Measurements from ENCODE around the gene MPL.
"Not testable (repeated sequence)": the region's sequence is repeated elsewhere in the genome, so short reads cannot be mapped to it uniquely, and the experiment has no call there.

Gene MPL

GRCh38 chr1:43358121-43358745 lies 20.6 kb downstream of the MPL start:
- DNase-seq = no peak

DNA sequence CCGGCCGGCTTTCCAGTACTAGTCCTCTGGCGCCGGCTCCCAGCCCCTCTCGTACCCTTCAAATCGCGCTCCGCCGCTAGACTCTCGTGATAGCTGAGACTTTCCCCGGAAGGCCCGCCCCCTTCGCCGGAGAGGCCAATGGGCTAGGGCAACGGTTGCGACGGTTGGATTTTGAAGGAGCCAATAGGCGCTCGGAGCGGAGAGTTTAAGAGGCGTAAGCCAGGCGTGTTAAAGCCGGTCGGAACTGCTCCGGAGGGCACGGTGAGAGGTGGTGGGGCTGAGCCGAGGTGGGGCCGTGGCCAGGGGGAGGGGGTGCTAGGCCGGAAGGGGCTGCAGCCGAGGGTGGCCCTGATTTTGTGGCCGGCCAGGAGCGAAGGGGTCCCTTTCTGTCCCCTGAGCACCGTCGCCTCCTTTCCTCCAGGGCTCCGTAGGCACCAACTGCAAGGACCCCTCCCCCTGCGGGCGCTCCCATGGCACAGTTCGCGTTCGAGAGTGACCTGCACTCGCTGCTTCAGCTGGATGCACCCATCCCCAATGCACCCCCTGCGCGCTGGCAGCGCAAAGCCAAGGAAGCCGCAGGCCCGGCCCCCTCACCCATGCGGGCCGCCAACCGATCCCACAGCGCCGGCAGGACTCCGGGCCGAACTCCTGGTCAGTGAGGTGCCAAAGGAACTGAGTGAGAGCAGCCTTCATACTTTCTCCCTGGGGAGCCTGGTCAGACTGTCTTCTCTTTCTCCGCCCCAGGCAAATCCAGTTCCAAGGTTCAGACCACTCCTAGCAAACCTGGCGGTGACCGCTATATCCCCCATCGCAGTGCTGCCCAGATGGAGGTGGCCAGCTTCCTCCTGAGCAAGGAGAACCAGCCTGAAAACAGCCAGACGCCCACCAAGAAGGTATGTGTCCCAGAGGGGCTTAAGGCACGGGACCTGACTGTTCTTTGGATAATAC lies 21.4 kb downstream of the MPL start, which contains the start of gene CDC20:
Gene CDC20 (plus strand): TSS at position 236 of the 948 bp plus-strand sequence. CDS start 235 bp downstream, at position 471.
- peak; percentile 96 to 98 for DNase-seq

DNA sequence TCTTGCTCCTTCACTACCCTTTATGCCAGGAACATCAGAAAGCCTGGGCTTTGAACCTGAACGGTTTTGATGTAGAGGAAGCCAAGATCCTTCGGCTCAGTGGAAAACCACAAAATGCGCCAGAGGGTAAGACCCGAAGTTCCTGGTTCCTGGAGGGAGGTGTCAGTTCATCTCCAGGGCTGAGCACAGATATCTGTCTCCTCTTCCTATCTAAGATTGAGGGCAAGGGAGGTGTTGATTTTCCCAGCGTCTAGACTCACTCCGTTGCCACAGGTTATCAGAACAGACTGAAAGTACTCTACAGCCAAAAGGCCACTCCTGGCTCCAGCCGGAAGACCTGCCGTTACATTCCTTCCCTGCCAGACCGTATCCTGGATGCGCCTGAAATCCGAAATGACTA lies 22.1 kb downstream of the MPL start:
- DNase-seq = no peak

DNA sequence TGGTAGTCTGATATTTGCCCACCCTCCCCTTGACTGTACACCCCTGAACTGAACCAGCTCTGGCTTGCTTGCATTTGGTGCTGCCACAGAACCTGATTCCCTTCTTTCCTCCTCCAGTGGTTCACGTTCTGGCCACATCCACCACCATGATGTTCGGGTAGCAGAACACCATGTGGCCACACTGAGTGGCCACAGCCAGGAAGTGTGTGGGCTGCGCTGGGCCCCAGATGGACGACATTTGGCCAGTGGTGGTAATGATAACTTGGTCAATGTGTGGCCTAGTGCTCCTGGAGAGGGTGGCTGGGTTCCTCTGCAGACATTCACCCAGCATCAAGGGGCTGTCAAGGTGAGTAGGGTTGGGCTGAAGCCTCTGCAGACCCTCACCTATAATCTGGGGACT lies 23.0 kb downstream of the MPL start:
- DNase-seq = no peak

DNA sequence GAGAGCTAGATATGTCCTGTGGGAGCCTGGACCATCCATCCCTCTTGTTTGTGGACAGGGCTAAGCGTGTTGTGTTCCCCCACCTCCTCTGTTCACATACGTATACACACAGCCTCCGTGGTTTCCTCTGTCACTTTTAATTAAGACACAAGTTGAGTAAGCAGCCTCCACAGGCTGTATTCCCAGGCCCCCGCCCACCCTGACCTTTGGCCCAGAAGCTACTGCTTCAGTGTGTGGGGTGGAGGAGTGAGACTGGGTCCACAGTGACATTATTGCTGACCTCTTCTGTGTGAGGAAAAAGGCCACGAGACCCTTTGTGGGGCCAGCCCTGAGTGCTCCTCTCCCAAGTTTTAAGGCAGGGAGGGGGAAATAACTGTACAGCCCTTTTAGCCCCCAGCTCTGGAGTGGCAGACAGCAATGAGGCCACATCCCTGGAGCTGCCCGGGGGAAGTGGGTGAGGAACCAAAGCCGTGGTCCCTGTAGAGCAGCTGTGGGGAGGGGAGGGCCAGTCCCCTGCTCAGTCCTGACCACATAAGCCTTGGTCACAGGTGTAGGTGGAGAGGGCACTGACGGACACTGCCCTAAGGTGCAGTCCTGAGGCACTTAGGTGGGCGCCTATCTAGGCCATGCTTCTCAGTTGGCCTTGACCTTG lies 25.8 kb downstream of the MPL start:
- DNase-seq = no peak

GRCh38 chr1:43363935-43364525 lies 26.4 kb downstream of the MPL start:
- DNase-seq = no peak

GRCh38 chr1:43365678-43366077 lies 28.1 kb downstream of the MPL start:
- DNase-seq = no peak

- peak in 1 of 2 experiments; percentile 16 for DNase-seq
Observed at GRCh38 chr1:43366179-43366578, 28.6 kb downstream of the MPL start.

GRCh38 chr1:43366601-43367025 lies 29.0 kb downstream of the MPL start:
- DNase-seq = no peak

DNA sequence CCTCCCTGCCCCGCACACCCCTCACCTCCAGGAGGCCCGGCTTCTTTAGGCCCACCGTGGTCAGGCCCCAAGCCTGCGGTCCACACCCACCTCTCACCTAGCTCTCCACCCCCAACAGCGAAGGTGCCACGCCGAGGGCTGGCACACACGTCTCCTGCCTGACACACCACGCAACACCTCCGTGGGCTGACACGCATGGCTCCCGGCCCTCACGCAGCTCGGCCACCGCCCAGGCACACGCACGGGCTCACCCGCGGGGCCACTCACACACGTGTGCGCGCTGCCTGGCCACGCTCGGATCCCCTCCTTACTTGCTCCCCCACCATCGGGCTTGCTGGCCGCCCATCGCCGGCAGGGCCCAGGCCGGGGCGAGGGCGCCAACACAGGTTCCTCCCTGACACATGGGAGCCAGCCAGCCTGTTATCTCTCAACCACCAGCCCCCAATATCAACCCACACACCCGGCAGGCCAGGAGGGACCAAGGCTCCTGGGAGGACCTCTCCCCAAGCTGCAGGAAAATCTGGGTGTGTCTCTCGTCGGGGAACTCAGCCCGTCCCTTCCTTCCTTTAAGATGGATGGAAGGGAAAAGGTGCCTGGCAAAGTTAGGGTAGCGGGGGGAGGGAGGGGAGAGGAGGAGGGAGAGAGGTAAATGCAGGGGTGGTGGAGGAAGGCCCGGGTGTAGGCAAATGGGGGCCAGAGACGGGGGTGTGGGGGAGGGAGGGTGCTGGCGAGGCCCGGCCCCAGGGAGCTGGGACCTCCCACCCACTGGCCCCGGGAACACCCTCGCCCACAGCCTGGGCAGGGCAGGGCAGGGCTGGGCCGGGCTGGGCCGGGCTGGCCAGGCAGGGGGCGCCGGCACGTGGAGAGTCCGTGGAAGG lies 29.6 kb downstream of the MPL start:
- peak; percentile 42 to 61 for DNase-seq

DNA sequence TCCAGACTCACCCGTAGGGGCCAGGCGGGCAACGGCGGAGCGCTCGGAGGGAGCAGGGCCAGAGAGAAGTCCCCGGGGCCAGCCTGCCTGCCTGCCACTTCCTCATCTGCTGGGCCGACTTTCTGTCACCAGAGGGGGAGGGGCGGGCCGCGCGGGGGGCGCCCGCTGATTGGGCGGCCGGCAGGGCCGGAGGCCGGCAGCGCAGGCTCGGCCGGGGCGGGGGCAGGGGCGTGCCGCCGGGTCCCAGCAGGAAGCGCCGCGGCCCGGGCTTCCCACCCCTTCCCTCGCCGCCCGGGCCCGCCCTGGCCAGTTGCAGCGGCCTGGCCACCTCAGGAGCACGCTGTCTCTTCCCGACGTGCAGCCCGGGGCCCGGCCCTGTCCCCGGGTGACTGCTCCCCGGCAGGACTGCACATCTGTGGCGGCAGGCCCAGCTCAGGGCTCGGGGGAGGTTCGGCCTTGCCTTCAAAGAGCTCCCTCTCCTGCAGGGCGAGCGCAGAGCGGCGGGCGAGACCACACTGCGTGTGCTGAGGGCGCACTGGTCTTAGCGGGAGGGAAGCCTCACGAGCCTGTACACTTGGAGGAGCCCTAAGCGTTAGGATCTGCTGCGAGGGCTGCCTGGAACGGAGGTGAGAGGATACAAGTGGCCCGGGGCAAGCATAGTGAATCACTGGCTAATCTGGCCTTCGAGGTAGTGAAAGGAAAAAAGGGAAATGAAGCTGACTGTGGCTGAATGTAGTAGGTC lies 30.5 kb downstream of the MPL start, which contains the start of gene ELOVL1:
Gene ELOVL1 (minus strand): TSS at position 108 of the 742 bp plus-strand sequence. CDS start 2,402 bp downstream, outside the sequence.
- peak; percentile 76 to 94 for DNase-seq

DNA sequence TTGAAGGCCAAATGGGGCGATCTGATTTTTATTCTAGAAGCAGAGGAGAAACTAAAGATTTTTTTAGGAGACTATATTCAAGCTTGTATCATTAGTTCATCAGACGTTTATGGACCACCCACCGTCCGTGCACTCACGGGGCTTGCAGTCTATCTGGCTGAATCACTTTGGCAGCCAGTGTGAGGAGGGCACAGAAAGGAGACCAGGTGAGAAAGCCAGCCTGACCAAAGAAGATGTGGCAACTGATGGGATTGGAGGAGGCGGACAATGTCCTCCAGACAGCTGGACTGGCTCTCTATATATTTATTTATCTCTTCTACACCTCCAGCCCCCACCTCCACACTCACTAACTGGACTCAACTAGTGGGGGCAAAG lies 31.0 kb downstream of the MPL start:
- DNase-seq = no peak

DNA sequence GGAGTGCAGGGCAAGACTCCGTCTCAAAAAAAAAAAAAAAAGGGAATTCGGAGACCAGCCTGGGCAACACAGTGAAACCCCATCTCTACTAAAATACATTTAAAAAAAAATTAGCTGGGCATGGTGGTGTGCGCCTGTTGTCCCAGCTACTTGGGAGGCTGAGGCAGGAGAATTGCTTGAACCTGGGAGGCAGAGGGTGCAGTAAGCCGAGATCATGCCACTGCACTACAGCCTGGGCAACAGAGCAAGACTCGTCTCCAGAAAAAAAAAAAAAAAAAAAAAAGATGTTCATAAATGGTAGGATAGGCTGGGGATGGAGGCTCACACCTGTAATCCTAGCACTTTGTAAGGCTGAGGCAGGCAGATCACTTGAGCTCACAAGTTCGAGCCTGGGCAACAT lies 32.2 kb downstream of the MPL start:
- not testable (repeated sequence) for DNase-seq

- no peak for DNase-seq
Observed at GRCh38 chr1:43370564-43370963, 32.9 kb downstream of the MPL start.

DNA sequence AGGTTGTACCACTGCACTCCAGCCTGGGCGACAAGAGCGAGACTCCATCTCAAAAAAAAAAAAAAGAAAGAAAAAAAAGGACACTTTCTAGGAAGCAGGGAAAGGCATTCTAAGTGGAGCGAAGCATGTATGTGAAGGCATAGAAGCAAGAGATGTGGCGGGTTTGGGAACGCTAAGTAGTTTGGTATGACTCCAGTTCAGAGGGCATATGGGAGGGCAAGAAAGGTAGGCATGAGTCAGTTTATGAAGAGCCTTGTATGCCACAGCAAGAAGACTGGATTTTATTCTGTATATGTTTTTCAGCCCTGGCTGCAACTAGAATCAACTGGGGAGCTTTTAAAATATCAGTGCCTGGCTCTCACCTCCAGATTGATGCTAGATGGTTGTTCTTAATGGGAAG lies 34.6 kb downstream of the MPL start:
- no peak for DNase-seq

GRCh38 chr1:43373066-43373940 lies 35.7 kb downstream of the MPL start:
- no peak for DNase-seq

GRCh38 chr1:43376723-43377235 lies 39.2 kb downstream of the MPL start:
- no peak for DNase-seq

GRCh38 chr1:43377831-43378230 lies 40.2 kb downstream of the MPL start:
- no peak for DNase-seq

DNA sequence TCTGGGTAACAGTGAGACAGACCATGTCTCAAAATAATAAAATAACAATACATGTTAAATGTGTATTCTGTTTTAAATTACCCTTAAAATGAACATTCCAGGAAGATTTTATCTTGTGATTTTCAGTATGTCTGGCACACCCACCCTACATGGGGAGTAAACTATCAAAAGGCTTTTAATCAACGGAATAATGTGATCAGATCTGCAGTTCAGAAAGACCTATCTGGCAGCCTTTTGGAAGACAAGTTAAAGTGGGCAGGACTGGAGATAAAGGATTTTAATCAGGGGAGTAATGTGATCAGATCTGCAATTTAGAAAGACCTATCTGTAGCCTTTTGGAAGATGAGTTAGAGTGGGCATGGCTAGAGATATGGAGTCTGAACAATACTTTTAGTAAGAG lies 41.9 kb downstream of the MPL start:
- DNase-seq = no peak

DNA sequence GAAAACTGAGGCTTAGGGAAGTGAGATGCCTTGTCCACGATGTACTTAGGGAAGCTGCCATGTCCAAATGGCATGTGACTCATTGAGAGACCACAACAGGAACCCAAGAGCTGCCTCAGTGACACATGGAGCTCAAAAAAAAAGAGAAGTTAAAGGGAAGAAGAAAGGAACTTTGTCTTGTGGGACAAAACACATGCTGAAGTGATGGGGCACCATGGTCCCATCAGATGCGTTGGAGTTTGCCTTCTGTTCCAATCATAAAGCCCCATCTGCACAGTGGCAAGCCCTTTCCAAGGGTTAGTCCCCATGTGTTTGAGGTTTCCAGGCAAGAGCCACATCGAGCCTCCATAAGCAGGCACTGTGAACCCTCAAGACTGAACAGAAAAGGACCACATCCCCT lies 44.0 kb downstream of the MPL start:
- no peak for DNase-seq

Data from stimulated activated CD4-positive, alpha-beta T cell treated with anti-CD3 and anti-CD28 coated beads, Interleukin-4, amount 100 ng/mL, for 4 hours (primary cell).